GM18873 (cell line): ENCODE results near the gene KCP.
"Not testable (repeated sequence)": the region's sequence is repeated elsewhere in the genome, so short reads cannot be mapped to it uniquely, and the experiment has no call there.

Experiments
- ATAC-seq: cut with Tn5 transposase; IDR thresholded peaks from one replicate; pipeline ENCODE4 v1.9.1; 2021; ENCODE audit warnings: mild to moderate bottlenecking, moderate library complexity, moderate number of reproducible peaks; ENCODE audit not compliant: unreplicated experiment, low FRiP score

The KCP gene

DNA sequence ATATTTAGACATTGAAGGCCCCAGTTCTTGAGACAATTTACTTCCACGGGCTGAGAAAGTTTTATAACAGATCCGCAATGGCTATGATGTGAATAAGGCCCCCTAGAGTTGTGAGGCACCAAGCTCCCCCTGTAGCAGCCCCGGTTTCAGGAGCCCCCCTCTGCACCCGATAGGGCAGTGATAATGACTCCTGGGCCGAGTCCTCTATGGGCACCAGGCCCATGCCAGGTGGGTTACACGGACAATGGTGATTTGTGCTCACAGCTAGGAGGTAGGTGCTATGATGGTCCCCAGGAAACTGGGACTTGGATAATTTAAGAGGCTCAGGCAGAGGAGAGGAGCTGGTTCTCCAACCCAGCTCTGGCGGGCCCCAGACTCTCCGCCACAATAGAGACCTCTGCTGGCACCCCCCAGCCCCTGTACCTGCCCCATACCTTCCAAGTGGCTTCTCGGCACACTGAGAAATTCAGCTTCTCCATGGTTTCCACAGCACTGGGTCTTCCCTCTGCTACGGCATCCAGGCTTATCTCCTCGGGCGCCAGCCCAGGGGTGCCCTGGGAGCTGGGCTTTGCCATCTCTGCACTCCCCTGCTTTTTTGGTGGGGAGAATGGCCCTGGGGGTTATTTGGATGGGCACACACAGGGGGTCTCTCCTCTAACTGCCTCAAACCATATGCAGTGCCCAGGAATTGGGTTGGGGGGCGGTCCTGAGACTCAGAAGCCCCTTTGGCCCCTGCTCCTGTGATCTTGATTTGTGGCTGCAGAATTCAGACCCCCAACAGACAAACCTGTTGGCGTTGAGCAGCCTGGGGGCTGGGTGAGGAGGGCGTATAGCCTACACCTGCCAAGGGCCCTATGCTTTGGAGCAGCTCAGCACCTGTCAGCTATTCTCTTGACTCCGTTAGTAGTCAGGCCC lies 12.2 kb upstream of the KCP start:
- no peak for ATAC-seq

DNA sequence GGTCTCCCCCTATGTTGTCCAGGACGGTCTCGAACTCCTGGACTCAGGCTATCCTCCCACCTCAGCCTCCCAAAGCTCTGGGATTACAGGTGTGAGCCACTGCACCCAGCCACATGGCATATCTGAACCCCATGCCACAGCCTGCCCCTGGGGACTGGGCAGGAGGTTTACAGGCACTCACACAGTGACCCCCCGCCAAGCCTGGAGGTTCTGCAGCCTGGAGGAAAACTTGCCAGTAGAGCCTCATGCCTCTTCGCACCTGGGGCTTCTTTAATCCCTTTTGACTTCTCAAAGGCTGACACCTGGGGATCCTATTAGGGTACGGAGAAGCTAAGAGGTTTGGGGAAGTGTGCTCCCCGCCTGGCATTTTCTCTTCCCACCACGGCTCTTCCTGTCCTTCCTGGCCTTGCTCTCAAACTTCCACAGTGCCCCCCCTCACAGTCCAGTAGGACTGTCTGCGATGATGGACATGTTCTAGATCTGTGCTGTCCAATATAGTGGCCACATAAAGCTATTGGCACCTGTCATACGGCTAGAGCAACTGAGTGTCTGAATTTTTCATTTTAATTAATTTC lies 11.4 kb upstream of the KCP start:
- no peak for ATAC-seq

DNA sequence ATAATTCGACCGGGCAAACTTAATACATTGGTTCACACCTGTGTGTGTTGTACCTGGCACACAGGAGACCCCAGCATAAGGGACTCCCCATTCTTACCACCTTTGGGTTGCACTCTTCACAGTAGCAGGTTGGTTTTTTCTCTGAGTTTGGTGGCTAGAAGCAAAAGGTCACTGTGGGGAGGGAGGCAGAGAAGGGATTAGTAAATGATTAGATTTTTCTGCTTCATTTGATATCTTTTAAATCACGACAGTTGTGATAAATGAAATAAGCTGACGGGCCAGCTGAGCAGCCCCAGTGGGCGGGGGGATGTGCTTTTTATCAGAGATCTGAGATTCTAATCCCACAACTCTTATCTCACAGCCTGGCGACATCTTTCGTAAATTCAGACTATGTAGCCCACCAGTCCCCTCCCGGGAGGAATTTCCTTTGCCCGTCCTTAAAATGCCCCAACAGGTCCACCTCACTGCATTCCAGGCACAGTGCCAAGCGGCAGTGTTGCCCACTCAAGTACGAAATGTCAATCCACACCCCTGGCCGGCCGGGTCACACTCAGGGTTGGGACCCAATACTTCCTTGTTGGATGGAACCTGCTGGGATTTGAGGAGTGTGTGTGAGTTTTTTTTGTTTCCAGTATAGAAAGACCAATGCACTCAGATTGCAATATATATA lies 10.5 kb upstream of the KCP start:
- no peak for ATAC-seq

DNA sequence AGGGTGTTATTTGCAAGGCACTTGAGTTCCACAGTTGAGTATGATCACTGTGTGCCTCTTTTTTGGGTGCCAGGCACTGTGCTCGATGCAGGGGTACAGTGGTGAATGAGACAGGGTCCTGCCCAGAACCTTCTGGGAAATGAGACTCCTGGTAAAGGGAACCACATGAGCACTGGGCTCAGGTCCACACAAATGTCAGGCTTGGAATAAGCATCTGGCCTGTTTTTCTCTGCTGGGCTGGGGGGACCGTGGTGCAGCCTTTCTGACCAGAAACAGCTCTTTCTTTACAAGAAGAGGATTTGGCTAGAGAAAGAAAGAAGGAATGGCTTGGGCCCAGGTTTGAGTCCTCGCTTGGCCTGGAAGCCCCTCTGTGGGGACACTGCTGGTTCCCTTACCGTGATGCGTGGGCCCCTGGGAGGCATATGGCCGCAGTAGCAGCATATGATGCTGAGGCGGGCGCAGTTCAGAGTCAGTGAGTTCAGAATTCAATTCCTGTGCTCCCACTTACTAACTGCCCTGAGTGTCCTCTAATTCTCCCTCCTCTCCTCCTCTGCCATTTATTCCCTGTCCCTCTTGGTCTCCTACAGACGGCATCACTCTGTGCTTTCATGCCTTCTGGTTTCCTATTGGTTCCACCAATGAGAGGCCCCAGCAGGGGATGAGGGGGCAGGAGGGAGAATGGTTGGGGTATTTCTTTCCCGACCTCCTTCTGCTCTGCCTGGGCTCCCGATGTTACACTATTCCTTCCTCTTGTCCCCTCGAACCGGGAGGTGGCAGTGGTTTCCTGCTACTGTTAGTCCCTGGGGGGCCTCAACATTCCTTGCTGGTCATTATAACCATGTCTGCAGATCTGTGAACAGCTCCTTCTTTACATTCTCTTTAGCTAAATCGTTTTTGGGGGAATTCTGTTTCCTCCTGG lies 9.6 kb upstream of the KCP start:
- no peak for ATAC-seq

DNA sequence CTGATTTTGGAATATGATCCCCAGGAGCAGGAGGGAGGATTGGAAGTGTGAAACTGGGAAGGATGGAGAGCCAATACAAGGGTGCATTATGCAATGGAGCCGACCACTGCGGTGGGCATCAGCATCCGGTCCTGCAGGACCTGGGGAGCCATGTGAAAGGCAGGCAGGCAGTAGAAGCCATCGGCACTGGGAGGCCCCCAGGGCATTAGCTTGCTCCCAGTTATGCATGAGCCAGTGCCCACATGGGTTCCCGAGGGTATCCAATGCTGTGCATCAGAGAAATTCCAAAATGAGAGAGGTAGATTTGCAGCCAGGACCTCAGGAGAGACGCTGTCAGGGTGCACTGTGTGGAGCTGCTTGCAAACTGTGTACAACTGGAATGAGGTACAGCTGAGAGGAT lies 8.7 kb upstream of the KCP start:
- no peak for ATAC-seq

DNA sequence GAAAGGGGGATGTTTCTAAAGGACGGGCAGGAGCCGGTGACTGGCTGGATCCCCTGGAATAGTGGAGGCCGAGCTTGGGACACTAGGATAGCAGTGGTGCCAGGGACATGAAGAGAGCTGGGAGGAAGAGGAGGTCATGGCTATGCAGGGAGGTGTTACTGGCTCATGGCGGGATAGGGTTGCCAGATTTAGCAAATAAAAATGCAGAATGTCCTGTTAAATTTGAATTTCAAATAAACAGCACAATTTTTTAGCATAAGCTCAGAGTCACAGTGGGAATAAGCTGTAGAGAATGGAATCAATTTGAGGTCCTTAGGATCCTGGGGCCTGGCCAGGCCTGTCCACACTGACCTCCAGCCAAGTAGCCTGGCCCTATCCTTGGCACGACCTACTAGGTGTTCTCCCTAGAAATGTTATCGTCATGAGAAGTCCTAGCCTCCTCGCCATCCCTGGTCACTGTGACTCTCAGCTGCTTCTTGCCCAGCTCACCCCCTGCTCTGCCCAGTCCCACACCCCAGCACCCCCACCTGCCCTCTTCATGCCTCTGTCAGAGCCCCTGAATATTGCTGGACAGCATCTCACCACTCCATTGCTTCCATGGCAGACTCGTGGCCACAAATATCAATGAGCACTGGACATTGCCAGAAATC lies 7.6 kb upstream of the KCP start:
- ATAC-seq: no peak

DNA sequence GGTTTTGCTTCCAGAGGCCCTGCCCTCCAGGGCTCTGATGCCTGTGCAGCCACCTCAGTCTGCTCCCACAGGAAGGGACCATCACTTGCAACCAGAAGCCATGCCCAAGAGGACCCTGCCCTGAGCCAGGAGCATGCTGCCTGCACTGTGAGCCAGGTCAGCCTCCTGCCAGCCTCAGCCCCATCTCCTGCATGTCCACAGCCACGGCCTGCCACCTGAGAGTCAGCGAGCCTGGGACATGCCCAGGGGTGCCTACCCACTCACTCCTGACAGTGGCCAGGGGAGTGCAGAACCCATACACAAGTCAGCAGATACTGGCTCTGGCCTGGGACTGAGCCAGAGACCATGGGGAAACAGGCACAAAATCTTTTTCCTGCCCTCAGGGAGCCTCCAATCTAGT lies 6.6 kb upstream of the KCP start:
- ATAC-seq: no peak

DNA sequence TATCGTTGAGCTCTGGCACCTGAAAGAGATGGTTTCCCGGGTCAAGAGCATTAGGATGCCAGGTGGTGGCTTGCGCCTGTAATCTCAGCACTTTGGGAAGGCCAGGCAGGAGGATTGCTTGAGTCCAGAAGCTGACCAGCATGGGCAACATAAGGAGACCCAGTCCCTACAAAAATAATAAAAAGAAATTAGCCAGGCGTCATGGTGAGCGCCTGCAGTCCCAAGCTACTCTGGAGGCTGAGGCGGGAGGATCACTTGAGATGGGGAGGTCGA lies 6.1 kb upstream of the KCP start:
- no peak for ATAC-seq

DNA sequence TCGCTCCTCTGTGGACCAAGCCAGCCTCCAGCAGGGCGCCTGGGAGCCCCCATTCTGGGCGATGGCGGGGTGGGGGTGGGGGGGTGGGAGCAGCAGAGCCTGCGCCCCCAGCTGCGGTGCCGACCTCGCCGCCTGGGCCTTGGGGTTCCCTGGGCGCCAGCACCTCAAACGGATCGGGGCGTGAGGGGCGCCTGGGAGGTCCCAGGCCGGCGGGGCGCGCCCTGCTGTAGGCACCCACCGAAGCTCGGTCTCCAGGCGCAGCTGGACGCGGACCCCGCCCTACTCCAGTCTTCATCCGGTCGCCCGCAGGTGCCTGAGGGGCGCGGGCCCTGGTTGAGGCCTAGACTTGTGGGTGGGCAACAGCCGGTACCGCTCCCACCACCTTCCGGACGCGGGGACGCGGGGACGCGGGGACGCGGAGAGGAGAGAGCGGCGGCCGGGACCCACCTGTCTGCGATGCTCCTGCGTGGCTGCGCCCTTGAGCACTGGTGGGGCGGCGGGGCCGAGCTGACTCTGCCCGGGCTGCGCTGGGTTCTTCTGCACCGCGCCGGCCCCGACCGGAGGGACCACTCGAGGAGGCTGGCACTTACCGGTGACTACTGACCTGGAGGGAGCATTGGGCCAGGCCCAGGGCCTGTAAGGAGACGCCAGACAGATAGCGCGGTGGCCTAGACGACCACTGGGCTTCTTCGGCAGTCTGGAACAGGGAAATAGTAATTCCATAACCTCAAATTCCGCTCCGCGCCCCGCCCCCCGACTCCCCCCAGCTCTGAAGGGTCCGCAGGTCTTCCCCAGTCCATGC lies 5.5 kb upstream of the KCP start:
- no peak for ATAC-seq

DNA sequence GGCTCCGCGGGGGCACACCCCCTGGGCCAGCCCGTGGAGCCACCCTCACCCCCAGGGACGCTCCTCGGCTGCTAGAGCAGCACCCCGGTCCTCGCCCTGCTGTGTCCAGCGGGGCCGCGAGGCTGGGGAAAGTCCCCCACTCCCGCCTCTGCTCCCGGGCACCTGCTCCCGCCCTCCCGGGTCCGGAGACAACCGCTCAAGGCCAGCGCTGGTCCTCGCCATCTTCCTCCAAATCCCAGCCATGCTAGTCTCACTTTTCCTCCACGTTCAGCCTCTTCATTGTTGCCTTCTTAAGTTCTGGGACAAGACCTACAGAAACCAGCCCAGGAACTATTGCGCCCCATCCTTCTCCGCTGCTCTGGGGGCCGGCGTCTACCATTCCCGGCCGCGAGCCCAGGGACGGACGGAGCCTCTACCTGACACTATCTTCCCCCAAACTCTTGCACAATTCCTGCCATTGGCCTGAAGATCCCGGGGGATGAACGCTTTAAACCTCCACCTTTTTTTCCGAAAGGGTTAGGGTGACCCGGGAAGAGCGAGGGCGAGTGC lies 4.8 kb upstream of the KCP start:
- no peak for ATAC-seq

DNA sequence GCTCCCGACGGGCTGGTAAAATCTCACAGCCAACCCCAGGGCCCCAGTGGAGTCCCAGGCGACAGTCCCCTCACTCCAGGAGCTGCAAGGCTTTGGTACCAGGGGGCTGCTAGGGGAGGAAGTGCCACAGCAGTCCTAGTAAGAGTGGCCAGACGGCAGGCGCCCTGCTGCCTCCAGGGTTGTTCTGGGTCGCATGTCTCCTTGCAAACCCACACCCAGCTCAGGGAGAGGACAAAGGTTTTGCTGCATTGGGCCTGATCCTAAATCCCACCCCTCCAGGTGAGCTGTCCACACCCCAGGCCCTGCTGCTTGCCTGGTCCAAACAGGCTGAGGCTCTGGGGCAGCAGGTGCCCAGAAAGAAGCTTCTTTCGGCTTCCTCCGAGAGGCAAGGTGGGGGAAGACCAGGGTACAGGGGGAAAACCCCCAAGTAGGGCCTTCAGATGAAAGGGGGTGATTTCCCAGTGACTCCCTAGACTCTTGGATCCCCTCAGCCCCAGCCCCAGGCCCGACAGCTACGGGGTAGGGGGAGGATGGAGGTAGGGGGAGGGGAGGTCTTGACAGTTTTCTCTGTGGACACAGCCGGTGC lies 4.2 kb upstream of the KCP start:
- ATAC-seq: no peak

DNA sequence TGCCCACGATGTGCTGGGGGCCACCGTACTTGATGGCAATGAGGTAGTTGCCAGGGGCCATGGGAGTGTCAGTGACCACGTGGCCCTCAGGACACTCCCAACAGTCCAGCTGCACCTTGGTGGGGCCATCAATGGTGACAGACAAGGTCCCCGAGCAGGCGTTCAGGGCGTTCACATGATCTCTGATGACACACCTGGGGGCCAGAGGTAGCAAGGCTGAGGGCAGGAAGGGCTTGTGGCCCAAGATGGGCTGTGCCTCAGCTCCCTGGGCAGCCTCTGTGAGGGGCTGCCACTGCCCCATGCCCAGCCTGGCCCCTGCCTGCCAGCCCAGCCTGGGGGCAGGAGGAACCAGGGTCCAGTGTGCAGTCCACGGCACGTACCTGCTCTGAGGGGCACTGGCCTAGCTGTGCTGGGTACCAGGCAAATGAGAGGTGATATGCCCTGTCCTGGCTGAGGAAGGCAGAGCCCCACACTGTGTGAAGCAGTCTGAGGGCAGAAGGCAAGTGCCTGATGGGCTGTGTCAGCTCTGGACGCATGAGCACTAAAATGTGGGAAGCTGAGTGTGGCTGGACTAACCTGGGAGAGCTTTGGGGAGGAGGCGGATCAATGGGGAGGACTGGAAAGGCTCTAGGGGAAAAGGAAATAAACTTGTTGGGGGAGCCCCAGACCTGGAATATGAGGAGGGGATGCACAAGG lies 3.5 kb upstream of the KCP start:
- no peak for ATAC-seq

DNA sequence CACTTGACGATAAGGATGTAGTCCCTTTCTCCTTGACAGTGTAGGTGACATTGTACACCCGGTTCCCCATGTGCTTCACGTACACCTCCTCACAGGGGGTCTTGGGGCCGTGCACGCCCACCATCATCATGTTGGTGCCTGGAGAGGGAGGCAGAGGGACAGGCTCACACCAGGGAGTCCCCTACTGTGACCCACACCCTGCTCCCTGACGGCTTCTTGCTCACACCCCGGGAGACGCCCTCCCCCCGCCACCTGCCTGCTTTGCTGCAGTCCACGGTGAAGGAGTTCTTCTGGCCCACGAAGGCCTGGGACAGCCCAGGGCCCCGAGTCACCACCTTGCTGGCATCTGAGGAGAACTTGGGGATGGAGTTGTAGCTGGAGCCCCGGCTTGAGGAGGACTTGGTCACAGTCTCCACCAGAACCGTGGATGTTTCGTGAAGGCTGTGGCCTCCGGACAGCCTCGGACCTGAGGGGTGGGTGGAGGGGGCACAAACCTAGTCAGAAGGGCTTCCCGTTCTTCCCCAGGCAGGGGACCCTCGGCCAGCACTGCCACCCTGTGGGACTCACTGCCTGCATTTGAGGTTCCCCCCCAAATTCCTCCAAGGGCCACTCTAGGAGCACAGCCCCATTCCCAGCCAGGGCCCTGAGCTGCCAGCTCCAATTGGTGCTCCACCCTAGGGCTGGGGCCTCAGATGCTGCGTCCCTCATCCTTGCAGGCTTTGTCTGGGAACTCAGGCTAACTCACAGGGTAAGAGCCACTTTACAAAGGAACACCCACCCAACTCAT lies 2.4 kb upstream of the KCP start:
- ATAC-seq: not testable (repeated sequence)

DNA sequence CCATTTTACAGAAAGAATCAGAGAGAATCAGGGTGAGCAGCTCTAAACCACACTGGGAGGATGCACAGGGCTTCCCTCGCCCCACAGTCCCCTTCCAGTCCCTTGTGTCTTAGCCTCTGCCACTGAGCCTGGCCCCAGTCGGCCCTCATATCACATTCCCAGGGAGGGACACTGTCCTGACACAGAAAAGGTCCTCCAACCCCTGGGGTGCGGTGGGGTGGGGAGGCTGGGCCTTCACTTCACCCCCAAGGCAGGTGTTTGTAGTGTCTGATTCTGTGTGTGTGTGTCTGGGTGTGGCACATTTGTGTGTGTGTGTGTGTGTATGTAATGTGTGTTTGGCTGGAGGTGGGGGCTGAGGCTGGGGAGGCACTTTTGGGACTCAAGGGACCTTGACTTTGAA lies 1.8 kb upstream of the KCP start:
- ATAC-seq: no peak

DNA sequence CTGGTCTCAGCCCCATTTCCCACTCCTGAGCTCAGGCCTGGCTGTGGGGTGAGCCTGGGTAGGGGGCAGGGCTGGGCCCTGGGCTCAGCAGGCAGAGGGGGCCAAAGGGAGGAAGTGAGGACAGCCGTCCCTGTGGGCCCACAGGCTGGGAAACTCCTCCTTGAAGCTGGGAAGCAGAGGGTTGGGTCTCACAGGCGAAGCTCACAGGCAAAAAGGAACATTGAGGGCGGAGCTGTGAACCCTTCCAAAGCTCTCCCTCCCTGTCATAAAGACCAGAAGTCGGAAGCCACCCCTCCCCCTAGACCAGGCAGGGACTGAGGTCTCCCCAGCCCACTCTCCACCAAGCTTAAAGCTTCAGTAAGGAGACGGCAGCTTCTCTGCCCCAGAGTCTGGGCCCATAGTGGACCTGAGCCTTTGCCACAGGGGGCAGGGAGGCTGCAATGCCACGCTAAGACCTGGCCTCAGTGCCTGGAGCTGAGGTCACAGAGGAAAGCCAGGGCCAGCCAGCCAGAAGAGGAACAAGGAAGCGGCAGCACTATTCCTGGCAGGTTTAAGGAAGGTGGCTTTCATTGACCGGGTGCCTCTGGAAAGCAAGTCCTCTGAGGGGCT lies 1.0 kb upstream of the KCP start:
- no peak for ATAC-seq

DNA sequence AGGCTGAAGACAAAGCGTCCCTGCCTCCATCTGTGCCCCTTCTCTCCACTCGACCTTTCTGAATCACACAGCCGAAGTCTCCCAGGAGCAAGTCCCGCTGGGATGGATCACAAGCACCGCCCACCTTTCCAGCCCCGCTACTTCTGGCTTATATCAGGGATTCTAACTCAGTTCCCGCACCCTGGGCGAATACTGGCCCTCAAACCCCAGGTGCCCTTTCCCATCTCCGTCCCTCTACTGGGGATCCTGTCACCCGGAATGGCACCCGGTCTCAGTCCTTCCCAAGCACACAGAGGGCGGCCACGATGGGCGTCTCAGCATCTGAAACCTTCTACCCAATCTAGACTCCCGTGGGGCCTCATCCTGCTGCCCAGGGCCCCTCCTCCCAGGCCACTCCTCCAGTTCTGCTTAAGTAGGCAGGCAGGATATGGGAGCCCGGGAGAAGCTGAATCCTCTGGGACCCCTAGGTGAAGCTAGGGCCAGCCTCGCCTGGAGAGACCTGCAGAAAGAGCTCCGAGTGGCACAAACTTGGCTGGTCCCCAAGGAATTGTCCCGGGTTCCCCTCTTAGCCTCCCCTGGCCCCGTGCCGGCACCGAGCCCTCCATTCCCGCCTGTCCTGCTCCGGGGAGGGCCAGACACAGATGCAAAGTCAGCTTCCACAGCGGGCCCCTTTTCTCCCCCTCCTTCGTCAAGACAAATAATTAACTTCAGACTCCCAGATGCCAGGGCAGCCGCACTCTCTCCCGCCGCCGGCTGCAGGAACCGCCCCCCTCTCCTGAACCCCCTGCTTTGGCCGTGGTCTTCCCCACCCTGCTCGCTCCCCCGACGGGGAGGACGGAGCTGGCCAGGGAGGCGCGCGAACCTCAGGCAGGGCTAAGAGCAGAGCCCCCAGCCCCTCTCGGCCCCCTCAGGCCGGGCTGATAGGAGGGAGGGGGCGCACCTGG lies 612 bp downstream of the KCP start:
- no peak for ATAC-seq
